Measurements from ENCODE around the gene WDR46. TPM values are rescaled to one million over a fixed set of nuclear protein-coding genes. Genes with fewer than 3 reads are reported as not detected.

Gene WDR46
- total RNA-seq, 1 experiment from 2014 or later: 99.2 TPM

GRCh38 chr6:33323623-33323948, 34.5 kb upstream of the WDR46 start:
- no peaks in the 10 kb centered on the region; the same call in 1 of the 2 replicates for H3K27me3 Mint-ChIP-seq (ENCODE audit: low read depth)
- H2BK12ac ChIP-seq (ENCODE audit: insufficient read length, low read depth, low read length): no peak overlapping the region
- no peak overlapping the region for H2BK5ac ChIP-seq (ENCODE audit: insufficient read length, low read length)
- no peak overlapping the region for H3K56ac ChIP-seq (ENCODE audit: insufficient read length, low read depth, low read length)
- H3K4ac ChIP-seq (ENCODE audit: low read depth, low read length): no peak overlapping the region
- peaks cover 28 to 32% (median 29%) of the 10 kb centered on the region in 3 experiments for H3K36me3 Mint-ChIP-seq (ENCODE audit: insufficient read depth in 1 of 3, low read depth in 3 of 3)
- peak overlapping the region; percentile 94 to 99 (median 96); a peak in 6 of 7 replicates for H3K27ac Mint-ChIP-seq
- H3K4me1 Mint-ChIP-seq: peaks cover 43 to 45% of the 10 kb centered on the region in 2 experiments
- H3K9ac ChIP-seq (ENCODE audit: extremely low read depth, insufficient read length, low read length): peak overlapping the region; percentile 53
- H4K5ac ChIP-seq (ENCODE audit: insufficient read length, low read depth, low read length): no peak overlapping the region
- H3K4me1 ChIP-seq (ENCODE audit: insufficient read depth, low read length): peaks cover 9% of the 10 kb centered on the region; the same call in 1 of the 2 replicates
- H3K14ac ChIP-seq (ENCODE audit: insufficient read depth, low read length): no peak overlapping the region; the same call in 1 of the 2 replicates
- no peaks in the 10 kb centered on the region for H3K9me3 ChIP-seq (ENCODE audit: control insufficient read depth, low read depth, low read length)
- peak overlapping the region; percentile 60 for H2AFZ ChIP-seq (ENCODE audit: low read length)
- peak; percentile 41 for DNase-seq
- WGBS (ENCODE audit: extremely low coverage, insufficient read length, low lambda C conversion rate): no CpG with 5 or more reads among the region's 12 CpGs
- no peak overlapping the region for H2BK20ac ChIP-seq (ENCODE audit: low read depth, low read length, poor library complexity, severe bottlenecking)
- peaks cover 8% of the 10 kb centered on the region; the same call in 1 of the 2 replicates for H3K79me2 ChIP-seq (ENCODE audit: insufficient read depth, low read length)
- H2BK120ac ChIP-seq (ENCODE audit: low read depth, low read length, poor library complexity, severe bottlenecking): no peak overlapping the region
- H4K8ac ChIP-seq (replicated peaks; ENCODE audit: insufficient read length, low read depth, low read length): no peak overlapping the region
- peak overlapping the region; percentile 95 to 100 for H3K4me3 Mint-ChIP-seq
- H2AK5ac ChIP-seq (ENCODE audit: insufficient read length, low read length): no peak overlapping the region
- peaks cover 7% of the 10 kb centered on the region for H3K79me1 ChIP-seq (ENCODE audit: insufficient read depth, low read depth, low read length, poor library complexity, severe bottlenecking)
- H3K9me3 Mint-ChIP-seq: peaks cover 0 to 3% of the 10 kb centered on the region in 2 experiments; a peak in 3 of 5 replicates
- peaks cover 18% of the 10 kb centered on the region for H3K23me2 ChIP-seq (ENCODE audit: insufficient read length, low read depth, low read length, poor library complexity, severe bottlenecking)
- no peak overlapping the region for H4K91ac ChIP-seq (ENCODE audit: insufficient read length, low read depth, low read length)
- no peaks in the 10 kb centered on the region for H3K27me3 ChIP-seq (ENCODE audit: insufficient read depth, low read length)
- H2BK15ac ChIP-seq (ENCODE audit: low read depth, low read length): no peak overlapping the region
- no peak overlapping the region for H3K27ac ChIP-seq (ENCODE audit: insufficient read length, low read depth, low read length)
- H3K23ac ChIP-seq (ENCODE audit: insufficient read length, low read depth, low read length): no peak overlapping the region
- peak overlapping the region; percentile 93 for H3K4me2 ChIP-seq (ENCODE audit: insufficient read depth, insufficient read length, low read length)
- peak overlapping the region; percentile 9 for H3K18ac ChIP-seq (ENCODE audit: insufficient read length, low read depth, low read length)
- H4K20me1 ChIP-seq (ENCODE audit: control insufficient read depth, insufficient read depth, insufficient read length): no peaks in the 10 kb centered on the region
- H3T11ph ChIP-seq (ENCODE audit: low read length): no peak overlapping the region
- TF ChIP-seq, protein P1, sequence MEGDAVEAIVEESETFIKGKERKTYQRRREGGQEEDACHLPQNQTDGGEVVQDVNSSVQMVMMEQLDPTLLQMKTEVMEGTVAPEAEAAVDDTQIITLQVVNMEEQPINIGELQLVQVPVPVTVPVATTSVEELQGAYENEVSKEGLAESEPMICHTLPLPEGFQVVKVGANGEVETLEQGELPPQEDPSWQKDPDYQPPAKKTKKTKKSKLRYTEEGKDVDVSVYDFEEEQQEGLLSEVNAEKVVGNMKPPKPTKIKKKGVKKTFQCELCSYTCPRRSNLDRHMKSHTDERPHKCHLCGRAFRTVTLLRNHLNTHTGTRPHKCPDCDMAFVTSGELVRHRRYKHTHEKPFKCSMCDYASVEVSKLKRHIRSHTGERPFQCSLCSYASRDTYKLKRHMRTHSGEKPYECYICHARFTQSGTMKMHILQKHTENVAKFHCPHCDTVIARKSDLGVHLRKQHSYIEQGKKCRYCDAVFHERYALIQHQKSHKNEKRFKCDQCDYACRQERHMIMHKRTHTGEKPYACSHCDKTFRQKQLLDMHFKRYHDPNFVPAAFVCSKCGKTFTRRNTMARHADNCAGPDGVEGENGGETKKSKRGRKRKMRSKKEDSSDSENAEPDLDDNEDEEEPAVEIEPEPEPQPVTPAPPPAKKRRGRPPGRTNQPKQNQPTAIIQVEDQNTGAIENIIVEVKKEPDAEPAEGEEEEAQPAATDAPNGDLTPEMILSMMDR (conservative IDR thresholded peaks at IDR 0.05): no peak

All from H9 (cell line).